Keratinocyte (primary cell): ENCODE data around the gene UGT1A10. TPM values are rescaled to one million over a fixed set of nuclear protein-coding genes. Genes with fewer than 3 reads are reported as not detected.

Experiments used
- DNase-seq: peaks from one replicate; pipeline ENCODE4 v3.0.0-alpha.2; 2011; ENCODE audit warnings: low read depth, missing footprints, low spot score
- FAIRE-seq: peaks from 2 replicates; lab custom pipeline; 2011; peaks lifted over from hg19 to GRCh38; lab: Jason Lieb, UNC
- H2AFZ ChIP-seq: 2 replicates; pipeline ENCODE4 v1.6.0; 2012; ENCODE audit warnings: low read length, control low read depth, inconsistent platforms; ENCODE audit not compliant: control insufficient read depth
- H3K27ac ChIP-seq: 2 replicates; pipeline ENCODE4 v1.5.1; 2011; ENCODE audit warnings: low read length; ENCODE audit not compliant: control insufficient read depth, insufficient read depth
- H3K27me3 ChIP-seq: 3 replicates; pipeline ENCODE4 v1.6.0; 2011; ENCODE audit warnings: low read length; ENCODE audit not compliant: control insufficient read depth, insufficient read depth; ENCODE audit errors: extremely low read depth
- H3K36me3 ChIP-seq, 2 experiments: 2 replicates in 1 of 2; 3 replicates in 1 of 2; pipeline ENCODE4 v1.5.1; 2011; ENCODE audit warnings: low read length in 2 of 2, mild to moderate bottlenecking in 1 of 2; ENCODE audit not compliant: control insufficient read depth in 2 of 2, insufficient read depth in 2 of 2; ENCODE audit errors: extremely low read depth in 1 of 2
- H3K4me1 ChIP-seq: 3 replicates; pipeline ENCODE4 v1.5.1; 2011; ENCODE audit warnings: low read length; ENCODE audit not compliant: control insufficient read depth, insufficient read depth; ENCODE audit errors: extremely low read depth
- H3K4me2 ChIP-seq: 3 replicates; pipeline ENCODE4 v1.6.0; 2011; ENCODE audit warnings: low read depth, low read length; ENCODE audit not compliant: control insufficient read depth, insufficient read depth; ENCODE audit errors: extremely low read depth
- H3K4me3 ChIP-seq, 3 experiments: fragments of 200-600 bp in 1 of 3; sonication (generic) in 1 of 3; 2 replicates in 2 of 3; 3 replicates in 1 of 3; pipeline ENCODE4 v1.5.1; 2011 to 2016; ENCODE audit warnings: low read length in 3 of 3, mild to moderate bottlenecking in 3 of 3, control low read depth in 2 of 3, inconsistent platforms in 1 of 3, low read depth in 1 of 3, mixed read lengths in 1 of 3, mixed run types in 1 of 3, moderate library complexity in 1 of 3; ENCODE audit not compliant: control insufficient read depth in 2 of 3, insufficient read depth in 2 of 3; ENCODE audit errors: extremely low read depth in 1 of 3
- H3K79me2 ChIP-seq: 2 replicates; pipeline ENCODE4 v1.6.0; 2012; ENCODE audit warnings: low read length; ENCODE audit not compliant: control insufficient read depth, insufficient read depth
- H3K9ac ChIP-seq: 3 replicates; pipeline ENCODE4 v1.6.0; 2011; ENCODE audit warnings: low read length; ENCODE audit not compliant: control insufficient read depth, insufficient read depth; ENCODE audit errors: extremely low read depth
- H3K9me1 ChIP-seq: 3 replicates; pipeline ENCODE4 v1.6.0; 2011; ENCODE audit warnings: low read length; ENCODE audit not compliant: control insufficient read depth, insufficient read depth; ENCODE audit errors: extremely low read depth
- H3K9me3 ChIP-seq: 2 replicates; pipeline ENCODE4 v1.5.1; 2012; ENCODE audit warnings: low read depth, low read length; ENCODE audit not compliant: control insufficient read depth
- H4K20me1 ChIP-seq: 3 replicates; pipeline ENCODE4 v1.6.0; 2011; ENCODE audit warnings: low read length; ENCODE audit not compliant: control insufficient read depth, insufficient read depth; ENCODE audit errors: extremely low read depth
- EZH2 ChIP-seq: IDR thresholded peaks from one replicate; pipeline ENCODE4 v1.6.1; 2012; ENCODE audit warnings: inconsistent platforms, mild to moderate bottlenecking, low read length, moderate library complexity
- dilution Hi-C: fragments of 300-500 bp; cut with MboI; formaldehyde crosslinking; loops from one replicate; pipeline ENCODE4 v1.7.0; 2020; ENCODE audit warnings: low sequenced_read_pairs; ENCODE audit not compliant: extremely low pct_ligation_motif_present
- polyA plus RNA-seq, 5 experiments: library from polyadenylated mRNA; depleted of rRNA in 3 of 5; stranded (reverse) in 3 of 5; stranded (forward) in 1 of 5; unstranded in 1 of 5; fragments of >200 nt; gene quantifications; 1 replicate in 1 of 5; 2 replicates in 3 of 5; 3 replicates in 1 of 5; pipeline versions ENCODE4 v1.2.1 to v1.2.3, GENCODE V29; 2011 to 2012; ENCODE audit warnings: missing spikeins in 2 of 5, low read depth in 1 of 5, low replicate concordance in 1 of 5
- TF ChIP-seq, protein P1 (sequence below), 3 experiments: IDR thresholded peaks in 1 of 3; conservative IDR thresholded peaks in 1 of 3; optimal IDR thresholded peaks in 1 of 3; 2 replicates in 2 of 3; 3 replicates in 1 of 3; pipeline versions ENCODE3 to v1.5.1; 2011; ENCODE audit warnings: low read length in 3 of 3, mild to moderate bottlenecking in 3 of 3, moderate library complexity in 2 of 3, control low read depth in 1 of 3, inconsistent platforms in 1 of 3; ENCODE audit not compliant: insufficient read depth in 2 of 3; ENCODE audit errors: extremely low read depth in 1 of 3

Gene UGT1A10
- polyA plus RNA-seq, 1 donor (not counting 4 experiments of a cell fraction or from before 2014, with no cell fraction given), result 2.0 TPM

DNA sequence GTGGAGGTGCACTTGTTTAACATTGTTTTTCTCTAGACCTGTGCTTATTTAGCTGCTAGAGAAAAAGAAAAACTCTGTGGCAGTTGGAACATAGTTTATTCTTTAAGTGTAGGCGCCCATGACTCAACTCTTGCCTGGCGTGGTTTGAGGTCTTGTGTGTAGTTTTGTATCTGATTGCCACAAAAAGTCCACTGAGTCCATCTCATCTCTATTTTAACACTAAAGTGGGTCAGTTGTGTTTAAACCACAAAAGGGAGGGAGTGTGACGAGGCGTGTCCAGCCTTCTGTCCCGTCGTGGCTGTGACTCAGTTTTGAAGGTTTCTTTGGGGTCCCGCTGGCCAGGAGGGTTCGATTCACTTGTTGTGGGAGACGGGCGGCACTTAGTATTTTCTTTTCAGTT, 20.2 kb downstream of the UGT1A10 start:
- H4K20me1 ChIP-seq, result no peaks in the 10 kb centered on the region
- no peak overlapping the region for H3K4me3 ChIP-seq
- no peaks in the 10 kb centered on the region for H3K9me1 ChIP-seq
- H3K27ac ChIP-seq, result no peak overlapping the region
- no peak for DNase-seq
- dilution Hi-C loops, result no loop called here
- no peak overlapping the region for H3K9ac ChIP-seq
- H3K4me2 ChIP-seq, result no peak overlapping the region
- H3K36me3 ChIP-seq, result no peaks in the 10 kb centered on the region
- H2AFZ ChIP-seq, result no peak overlapping the region
- TF ChIP-seq EZH2, result no peak
- no peaks in the 10 kb centered on the region for H3K27me3 ChIP-seq
- no peak for FAIRE-seq
- no peaks in the 10 kb centered on the region for H3K4me1 ChIP-seq
- no peaks in the 10 kb centered on the region for H3K79me2 ChIP-seq
- no peaks in the 10 kb centered on the region for H3K9me3 ChIP-seq

DNA sequence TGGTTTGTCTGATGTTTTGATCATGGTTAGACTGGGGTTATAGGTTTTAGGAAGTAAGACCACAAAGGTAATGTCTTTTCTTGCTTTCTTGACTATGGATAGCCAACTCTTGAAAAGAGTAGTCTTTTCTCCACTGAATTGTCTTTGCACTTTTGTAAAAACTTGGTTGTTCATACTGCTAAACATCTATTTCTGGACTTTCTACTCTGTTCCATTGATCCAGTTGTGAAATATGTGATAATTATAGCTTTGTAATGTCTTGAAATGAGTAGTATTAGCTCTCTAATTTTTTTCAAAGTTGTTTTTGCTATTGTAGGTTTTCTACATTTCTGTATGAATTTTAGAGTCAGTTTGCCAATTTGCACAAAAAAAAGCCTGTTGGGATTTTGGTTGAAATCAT, 22.4 kb downstream of the UGT1A10 start:
- no peaks in the 10 kb centered on the region for H3K79me2 ChIP-seq
- no peaks in the 10 kb centered on the region for H3K36me3 ChIP-seq
- H3K27ac ChIP-seq, result no peak overlapping the region
- TF ChIP-seq, protein P1, sequence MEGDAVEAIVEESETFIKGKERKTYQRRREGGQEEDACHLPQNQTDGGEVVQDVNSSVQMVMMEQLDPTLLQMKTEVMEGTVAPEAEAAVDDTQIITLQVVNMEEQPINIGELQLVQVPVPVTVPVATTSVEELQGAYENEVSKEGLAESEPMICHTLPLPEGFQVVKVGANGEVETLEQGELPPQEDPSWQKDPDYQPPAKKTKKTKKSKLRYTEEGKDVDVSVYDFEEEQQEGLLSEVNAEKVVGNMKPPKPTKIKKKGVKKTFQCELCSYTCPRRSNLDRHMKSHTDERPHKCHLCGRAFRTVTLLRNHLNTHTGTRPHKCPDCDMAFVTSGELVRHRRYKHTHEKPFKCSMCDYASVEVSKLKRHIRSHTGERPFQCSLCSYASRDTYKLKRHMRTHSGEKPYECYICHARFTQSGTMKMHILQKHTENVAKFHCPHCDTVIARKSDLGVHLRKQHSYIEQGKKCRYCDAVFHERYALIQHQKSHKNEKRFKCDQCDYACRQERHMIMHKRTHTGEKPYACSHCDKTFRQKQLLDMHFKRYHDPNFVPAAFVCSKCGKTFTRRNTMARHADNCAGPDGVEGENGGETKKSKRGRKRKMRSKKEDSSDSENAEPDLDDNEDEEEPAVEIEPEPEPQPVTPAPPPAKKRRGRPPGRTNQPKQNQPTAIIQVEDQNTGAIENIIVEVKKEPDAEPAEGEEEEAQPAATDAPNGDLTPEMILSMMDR (optimal IDR thresholded peaks at IDR 0.05 in 1 of 3, IDR thresholded peaks at IDR 0.05 in 1 of 3, conservative IDR thresholded peaks at IDR 0.05 in 1 of 3; ENCODE audit: extremely low read depth in 1 of 3, insufficient read depth in 2 of 3, low read length in 3 of 3), result no peak
- TF ChIP-seq EZH2, result no peak
- dilution Hi-C loops, result no loop called here
- no peak overlapping the region for H3K4me3 ChIP-seq
- no peaks in the 10 kb centered on the region for H3K9me3 ChIP-seq
- H3K27me3 ChIP-seq, result no peaks in the 10 kb centered on the region
- no peak overlapping the region for H3K9ac ChIP-seq
- FAIRE-seq (no peak), DNase-seq (no peak)
- H3K4me2 ChIP-seq, result no peak overlapping the region
- H2AFZ ChIP-seq, result no peak overlapping the region
- H3K4me1 ChIP-seq, result no peaks in the 10 kb centered on the region
- H4K20me1 ChIP-seq, result no peaks in the 10 kb centered on the region
- H3K9me1 ChIP-seq, result no peaks in the 10 kb centered on the region

DNA sequence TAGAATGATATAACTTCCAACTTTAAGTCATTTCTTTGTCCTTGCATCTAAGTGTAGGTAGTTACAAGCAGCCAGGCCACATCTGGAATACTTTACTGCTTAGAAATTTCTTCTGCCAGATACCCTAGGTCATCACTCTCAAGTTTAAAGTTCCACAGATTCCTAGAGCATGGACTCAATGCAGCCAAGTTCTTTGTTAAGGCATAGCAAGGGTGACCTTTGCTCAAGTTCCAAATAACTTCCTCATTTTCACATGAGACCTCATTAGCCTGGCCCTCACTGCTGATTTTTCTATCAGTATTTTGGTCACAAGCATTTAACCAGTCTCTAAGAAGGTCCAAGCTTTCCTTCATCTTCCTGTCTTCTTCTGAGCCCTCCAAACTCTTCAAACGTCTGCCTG, 27.7 kb downstream of the UGT1A10 start:
- no peaks in the 10 kb centered on the region for H4K20me1 ChIP-seq
- no peak overlapping the region for H2AFZ ChIP-seq
- H3K27me3 ChIP-seq, result no peaks in the 10 kb centered on the region
- dilution Hi-C loops, result no loop called here
- H3K9me3 ChIP-seq, result no peaks in the 10 kb centered on the region
- no peak overlapping the region for H3K9ac ChIP-seq
- no peaks in the 10 kb centered on the region for H3K36me3 ChIP-seq
- H3K4me3 ChIP-seq, result no peak overlapping the region
- TF ChIP-seq EZH2, result no peak
- TF ChIP-seq, protein P1 (optimal IDR thresholded peaks at IDR 0.05 in 1 of 3, IDR thresholded peaks at IDR 0.05 in 1 of 3, conservative IDR thresholded peaks at IDR 0.05 in 1 of 3; ENCODE audit: extremely low read depth in 1 of 3, insufficient read depth in 2 of 3, low read length in 3 of 3), result no peak
- H3K79me2 ChIP-seq, result no peaks in the 10 kb centered on the region
- H3K9me1 ChIP-seq, result no peaks in the 10 kb centered on the region
- FAIRE-seq (no peak), DNase-seq (no peak)
- H3K4me1 ChIP-seq, result no peaks in the 10 kb centered on the region
- no peak overlapping the region for H3K27ac ChIP-seq
- no peak overlapping the region for H3K4me2 ChIP-seq
